Right forelimb (tissue), 1 donor: ENCODE results near the gene PAFAH2.
"Not testable (repeated sequence)": the region's sequence is repeated elsewhere in the genome, so short reads cannot be mapped to it uniquely, and the experiment has no call there.

ENCODE experiments used
- DNase-seq: peaks from one replicate; pipeline ENCODE4 v3.0.0-alpha.2; 2018

PAFAH2 gene

DNA sequence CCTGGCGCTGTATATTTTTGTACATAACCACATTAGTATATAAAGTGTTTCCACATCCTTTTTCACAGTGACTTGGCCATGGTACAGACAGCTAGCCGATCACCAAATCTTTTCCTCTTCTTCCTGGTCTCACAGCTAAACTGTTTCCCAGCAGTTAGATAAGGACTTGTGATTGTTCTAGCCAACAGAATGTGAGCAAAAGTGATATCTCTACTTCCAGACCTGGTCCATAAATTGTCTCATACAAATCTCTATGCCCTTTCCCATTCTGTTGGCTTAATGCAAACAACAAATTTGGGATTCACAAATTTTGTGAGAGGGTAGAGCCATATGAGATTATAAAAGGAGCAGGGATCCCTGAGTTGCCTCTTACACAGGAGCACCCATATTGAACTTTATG, 19.5 kb downstream of the PAFAH2 start:
- DNase-seq: no peak

DNA sequence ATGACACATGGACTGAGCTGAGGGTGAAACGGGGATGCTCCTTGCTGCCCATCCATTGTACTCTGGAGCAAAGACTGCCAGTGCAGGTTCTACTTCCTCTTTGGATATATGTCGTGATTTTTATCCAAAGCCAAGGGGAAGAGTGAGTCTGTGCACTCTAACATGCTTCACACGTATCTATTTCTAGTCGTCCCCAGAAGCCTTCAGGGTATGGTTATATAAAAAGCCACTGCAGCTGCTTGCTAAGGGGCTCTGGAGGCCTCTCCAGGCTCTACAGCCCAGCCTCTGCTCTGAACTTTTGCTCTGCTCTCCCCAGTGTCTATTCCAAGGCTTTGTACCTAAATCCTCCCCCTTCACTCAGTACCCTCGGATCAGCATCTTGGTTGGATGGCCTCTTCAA, 20.1 kb downstream of the PAFAH2 start:
- DNase-seq: no peak

DNA sequence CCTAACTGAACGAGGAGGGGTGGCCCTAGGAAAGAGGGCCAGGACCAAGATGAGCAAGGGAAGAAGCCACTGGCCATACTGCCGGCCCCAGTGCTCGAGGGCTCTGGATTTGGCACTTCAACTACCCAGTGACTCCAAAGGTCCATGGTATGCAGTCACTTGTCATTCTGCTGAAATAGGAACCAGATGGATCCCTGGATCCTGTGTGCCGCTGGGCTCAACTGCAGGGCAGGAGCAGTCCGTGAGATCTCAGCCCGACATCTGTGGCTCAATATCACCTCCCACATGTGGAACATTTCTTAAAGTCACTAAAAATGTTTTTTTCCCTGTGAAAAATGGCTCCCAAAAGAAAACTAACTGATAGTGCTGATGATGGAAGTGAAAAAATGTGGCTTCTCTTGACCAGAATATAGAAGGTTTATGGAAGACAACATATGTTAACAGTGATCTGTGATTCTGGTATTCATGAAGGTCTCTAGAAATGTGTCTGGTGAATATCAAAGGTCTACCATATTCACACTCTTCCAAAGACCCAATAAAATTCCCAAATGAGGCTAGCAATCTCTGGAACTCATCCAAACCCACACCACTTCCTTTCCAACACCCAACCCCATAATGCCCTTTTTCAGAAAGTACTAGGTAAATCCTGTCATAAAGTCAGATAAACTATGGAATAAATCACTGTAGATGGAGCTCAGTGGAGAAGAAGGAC, 24.1 kb downstream of the PAFAH2 start:
- DNase-seq: no peak

DNA sequence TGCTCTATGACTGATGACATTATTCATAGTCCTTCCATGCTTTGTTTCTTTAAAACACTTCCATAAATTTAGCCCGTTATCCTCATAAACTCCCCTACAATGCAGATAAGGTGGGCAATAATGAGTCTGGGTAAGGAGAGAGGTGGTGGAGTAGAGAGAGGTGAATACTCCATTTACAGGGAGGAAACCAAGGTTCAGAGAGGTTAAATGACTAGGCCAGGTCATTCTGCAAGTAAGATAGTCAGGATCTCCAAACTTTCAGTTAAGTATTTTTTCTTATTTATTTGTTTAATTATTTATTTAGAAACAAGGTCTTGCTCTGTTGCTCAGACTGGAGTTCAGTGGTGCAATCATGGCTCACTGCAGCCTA, 26.1 kb downstream of the PAFAH2 start:
- DNase-seq: no peak

DNA sequence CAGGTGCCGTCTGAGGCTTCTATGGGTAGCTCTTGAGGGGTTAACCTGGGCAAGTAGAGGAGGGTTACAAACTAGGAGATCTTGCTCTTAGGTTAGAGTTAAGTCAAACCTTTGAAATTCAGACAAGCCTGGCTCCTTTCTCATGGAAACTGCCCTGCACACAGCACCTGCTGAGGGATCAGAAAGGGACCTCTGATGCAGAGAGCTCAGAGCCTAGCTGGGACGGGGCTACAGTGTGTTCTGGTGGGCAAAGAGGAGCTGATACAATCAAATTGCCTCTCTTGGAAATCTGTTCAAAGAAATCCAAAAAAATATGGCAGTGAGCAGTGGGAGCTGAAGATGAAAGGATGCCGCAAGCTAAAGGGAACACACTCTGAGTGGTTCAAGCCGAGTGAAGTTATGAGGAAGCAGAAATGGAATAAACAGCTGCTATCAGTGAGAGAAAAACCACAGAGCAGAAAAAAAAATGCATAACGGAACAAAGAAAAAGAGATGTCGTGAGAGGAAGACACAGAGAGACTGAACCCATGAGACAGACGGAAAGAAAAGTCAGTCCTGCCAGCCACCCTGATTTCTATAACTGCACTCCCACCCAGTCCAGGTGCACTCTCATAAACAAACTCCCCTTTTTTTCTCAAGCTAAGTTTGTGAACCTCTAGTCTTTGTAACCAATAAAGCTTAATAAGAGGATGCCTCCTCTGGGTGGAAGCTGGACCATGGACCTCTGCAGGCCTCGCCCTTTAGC, 26.6 kb downstream of the PAFAH2 start:
- DNase-seq: no peak

DNA sequence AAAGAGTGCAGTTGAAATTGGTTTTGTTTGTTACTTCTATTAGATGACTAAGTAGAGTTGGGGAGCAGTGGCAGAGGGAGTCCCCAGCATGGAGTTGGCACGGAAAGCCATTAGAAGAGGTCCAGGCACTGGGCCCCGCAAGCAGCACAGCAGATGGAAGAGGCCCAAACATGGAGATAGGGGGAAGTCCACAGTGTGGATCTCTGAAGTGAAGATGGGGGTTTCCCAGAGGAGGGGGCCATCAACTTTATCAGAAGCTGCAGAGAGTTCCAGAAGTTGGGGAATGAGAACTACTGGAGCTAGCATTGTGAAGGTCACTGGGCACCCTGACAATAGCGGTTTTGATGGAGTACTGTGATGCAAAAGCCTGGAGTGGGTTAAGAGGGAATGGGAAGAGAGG, 30.6 kb downstream of the PAFAH2 start:
- DNase-seq: no peak

DNA sequence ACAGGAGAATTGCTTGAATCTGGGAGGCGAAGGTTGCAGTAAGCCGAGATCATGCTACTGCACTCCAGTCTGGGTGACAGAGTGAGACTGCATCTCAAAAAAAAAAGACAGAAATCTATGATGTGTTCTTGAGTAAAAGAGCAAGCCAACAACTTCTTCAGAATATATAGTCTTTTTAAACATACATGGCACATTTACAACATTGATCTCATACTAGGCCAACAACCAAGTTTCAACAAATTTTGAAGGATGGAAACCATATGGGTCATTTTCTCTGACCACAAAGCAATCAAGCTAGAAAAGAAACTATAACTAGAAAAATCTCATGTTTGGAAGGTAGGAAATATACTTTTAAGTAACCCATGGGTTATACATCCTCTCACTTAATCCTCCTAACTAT, 38.3 kb downstream of the PAFAH2 start:
- DNase-seq: no peak

DNA sequence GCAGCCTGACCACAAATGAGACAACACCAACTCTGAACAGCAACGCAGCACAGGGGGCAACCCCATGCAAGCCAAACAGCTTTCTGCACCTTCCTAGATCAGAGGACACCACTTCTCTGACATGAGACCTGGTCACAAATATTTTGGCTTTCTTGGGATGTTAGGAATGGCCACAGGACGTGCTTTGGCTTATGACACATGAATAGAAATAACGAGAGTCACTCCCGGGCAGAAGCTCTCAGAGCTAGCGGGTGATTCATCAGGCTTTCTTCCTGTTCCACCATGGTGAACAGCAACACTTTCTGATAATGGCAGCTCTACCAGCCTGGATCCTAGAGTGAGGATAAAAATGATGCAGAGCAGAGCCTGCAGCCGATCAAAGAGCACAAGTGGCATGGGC, 39.4 kb downstream of the PAFAH2 start:
- no peak for DNase-seq

DNA sequence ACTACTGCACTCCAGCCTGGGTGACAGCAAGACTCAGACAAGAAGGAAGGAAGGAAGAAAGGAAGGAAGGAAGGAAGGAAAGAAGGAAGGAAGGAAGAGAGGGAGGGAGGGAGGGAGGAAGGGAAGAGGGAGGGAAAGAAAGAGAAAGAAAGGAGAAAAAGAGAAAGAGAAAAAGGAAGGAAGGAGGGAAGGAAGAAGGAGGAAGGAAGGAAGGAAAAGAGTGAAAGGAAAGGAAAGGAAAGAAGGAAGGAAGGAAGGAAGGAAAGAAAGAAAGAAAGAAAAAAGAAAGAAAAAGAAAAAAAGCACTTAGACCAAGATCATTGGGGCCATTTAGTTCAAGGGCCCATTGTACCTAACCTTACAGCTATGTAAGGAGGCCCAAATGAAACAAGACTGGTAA, 42.3 kb downstream of the PAFAH2 start:
- no peak for DNase-seq

DNA sequence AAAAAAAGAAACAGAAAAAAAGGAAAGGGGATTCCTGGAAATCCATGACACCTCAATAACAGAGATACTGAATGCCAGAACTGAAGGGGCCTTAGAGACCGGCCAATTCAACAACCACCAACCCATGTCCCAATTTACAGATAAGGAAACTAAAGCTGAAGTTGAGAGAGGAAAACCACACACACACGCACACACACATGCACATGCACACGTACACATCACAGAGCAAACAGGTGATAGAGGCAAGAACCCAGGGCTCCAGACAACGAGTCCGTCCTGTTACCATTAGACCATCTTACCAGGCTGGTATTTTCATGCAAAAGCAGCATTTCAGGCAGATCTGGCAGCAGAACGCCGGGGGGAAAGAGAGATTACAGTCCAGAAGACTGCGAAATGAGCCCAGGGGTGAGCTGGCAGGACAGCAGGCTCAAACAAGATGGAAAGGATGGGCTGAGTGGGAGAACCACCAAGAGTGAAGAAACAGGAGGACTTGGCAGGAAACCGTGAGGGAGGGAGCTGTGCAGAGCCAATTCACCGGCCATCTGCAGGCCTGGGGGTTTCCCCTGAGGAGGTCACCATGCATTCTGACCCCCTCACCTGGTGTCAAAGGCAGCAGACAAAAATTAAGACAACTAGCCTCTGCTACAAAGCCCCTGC, 43.5 kb downstream of the PAFAH2 start:
- no peak for DNase-seq

DNA sequence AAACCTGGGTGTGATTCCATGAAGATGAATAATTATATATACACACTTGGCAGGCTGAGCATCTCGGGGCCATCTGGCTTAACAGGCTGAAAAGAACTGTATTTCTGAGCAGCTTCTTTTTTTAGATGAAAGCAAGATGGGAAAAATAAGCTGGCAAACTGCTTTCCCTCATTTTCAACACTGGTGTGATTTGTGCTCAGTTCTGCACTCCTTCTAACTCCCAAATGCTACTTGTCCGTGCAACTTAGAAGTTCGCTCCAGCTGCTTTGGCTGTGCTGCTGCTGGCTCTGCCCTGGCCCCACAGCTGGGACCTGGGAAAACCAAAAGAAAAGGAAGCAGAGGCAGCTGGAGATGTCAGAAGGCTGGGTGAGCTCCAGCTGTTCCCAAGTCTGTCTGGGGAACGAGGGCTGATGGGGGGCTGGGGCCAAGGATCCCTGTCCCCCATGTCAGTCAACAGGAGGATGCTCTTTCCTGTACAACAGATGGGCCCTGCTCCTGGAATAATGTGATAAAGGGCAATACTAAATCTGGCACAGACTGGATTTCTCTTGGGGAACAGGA, 44.9 kb downstream of the PAFAH2 start:
- DNase-seq: peak; percentile 87

DNA sequence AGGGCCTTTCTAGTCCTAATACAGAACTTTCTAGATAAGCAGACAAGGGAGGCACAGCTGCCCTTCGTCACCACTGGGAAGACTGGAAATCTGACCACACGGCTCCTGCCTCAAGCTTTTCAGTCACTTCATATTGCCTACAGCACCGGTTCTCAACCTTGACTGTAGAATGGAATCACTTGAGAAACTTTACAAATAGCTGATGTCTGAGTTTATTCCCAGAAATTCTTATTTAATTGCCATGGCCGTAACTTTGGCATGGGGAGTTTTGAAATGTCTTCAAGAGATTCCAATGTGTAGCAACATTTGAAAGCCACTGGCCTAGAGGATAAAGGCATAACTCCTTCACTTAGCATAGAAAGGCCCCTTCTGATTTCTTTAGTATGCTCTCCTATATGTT, 49.2 kb downstream of the PAFAH2 start:
- DNase-seq: no peak

DNA sequence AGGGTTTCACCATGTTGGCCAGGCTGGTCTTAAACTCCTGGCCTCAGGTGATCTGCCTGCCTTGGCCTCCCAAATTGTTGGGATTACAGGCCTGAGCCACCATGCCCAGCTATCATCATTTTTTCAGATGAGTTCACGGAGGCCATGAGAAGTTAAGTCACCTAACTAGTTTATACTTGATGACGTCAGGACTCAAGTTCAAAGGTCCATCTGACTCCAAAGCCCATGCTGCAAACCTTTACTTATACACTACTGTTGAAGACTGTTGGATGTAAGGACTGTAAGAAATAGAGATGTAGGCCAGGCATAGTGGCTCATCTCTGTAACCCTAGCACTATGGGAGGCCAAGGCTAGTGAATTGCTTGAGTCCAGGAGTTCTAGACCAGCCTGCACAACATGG, 50.8 kb downstream of the PAFAH2 start:
- DNase-seq: no peak

DNA sequence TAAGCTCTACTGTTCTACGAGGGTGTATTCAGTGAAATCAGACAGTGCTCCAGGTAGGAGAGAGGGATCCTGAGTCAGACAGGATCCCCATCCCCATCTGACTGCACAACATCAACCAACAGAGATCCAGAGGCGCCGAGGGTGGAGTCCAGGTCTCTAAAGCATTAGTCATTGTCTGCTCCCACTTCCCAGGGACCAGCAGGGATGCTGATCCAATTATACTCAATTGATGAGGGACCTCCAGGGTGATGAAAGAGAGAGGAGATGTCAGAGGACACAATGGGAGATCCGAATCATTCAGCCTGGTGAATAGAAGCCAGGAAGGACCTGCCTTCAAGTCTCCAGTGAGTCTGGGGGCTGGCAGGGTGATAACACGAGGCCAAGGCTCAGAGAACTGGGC, 52.1 kb downstream of the PAFAH2 start:
- DNase-seq: no peak

DNA sequence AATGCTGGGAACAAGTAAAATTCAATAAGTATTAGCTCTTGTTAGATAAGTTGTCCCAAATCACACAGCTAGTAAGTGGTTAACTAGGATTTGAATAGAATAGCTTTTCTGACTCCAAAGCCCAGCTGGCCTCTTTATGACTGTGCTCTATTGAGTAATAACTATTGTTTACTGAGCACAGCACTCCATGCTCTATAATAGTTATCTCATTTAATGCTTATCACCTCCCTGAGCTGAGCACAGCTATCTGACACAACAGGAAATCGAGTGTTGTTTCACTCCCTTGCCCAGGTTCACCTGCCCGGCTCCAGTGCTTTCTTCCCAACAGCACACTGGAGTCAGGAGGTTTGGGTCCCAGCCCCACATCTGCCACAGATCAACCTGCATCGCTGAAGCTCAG, 52.9 kb downstream of the PAFAH2 start:
- no peak for DNase-seq

DNA sequence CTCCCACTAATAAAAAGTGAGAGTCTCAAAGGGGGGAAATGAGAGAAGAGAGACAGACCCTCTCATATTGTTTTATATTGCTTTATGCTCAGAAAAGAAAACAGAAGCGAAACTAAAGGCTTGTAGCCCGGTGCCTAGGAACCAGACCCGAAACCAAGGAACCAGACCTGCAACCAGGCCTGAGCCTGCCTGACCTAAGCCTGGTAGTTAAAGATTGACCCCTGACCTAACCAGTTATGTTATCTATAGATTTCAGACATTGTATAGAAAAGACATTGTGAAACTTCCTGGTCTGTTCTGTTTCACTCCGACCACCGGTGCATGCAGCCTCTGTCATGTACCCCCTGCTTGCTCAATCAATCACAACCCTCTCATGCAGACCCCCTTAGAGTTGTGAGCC, 54.4 kb downstream of the PAFAH2 start:
- not testable (repeated sequence) for DNase-seq

DNA sequence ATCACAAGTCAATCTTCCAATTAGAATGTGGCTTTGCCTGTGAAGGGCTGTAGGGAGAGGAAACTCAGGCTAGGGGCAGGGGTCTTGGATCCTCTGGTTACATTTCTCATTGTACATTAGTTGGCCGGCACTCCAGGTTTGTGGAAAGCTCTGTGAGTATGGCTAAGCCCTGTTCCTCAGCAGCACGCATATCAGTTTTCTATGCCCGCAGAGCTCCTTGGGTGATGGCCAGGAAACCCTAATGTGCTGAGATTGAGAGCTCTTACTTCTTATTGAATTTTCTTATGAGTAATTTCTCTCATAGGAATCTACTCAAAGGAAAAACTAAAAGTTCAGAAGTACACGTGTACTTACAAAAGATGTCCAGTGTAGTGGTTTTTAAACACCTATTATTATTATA, 60.9 kb downstream of the PAFAH2 start:
- DNase-seq: no peak

DNA sequence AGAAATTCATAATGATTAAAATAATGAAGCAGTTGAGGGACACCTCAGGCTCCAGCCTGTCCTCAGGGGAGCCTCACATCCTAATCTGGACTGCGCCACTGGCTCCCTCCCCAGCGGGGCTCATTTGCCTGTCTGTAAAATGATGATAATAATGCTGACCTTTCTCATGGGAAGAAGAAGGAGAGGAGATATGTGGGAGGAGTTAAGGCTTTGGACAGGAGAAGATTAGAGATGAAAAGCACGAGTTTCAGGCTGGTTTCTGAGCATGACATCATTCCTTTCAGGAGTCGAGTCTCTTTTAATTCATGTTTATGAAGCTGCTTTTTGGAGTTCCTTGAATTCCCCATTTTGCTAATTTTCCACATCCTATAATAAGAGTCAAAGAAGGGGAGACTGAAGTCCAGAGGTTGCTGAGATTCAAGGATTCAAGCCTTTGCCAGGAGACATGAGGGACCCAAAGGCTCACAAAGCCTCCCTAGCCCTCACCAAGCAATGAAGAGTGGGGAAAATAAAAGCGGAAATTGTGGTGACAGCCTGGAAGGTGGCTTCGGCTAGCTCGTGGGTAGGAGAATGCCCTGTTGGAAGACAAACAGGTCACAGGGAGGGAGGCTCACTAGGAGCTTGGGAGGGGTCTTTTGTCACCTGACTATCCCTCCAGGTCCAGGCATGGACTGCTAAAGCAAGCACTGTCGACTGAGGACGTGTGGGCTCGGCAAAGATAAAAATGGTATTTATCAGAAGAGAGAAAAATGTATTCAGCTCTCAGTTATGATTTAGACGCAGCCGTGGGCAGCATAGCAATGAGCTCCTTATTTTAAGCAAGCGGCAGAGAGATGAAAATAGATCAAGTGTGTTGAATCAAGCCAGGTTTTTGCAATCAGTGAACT, 64.1 kb downstream of the PAFAH2 start:
- DNase-seq: no peak

DNA sequence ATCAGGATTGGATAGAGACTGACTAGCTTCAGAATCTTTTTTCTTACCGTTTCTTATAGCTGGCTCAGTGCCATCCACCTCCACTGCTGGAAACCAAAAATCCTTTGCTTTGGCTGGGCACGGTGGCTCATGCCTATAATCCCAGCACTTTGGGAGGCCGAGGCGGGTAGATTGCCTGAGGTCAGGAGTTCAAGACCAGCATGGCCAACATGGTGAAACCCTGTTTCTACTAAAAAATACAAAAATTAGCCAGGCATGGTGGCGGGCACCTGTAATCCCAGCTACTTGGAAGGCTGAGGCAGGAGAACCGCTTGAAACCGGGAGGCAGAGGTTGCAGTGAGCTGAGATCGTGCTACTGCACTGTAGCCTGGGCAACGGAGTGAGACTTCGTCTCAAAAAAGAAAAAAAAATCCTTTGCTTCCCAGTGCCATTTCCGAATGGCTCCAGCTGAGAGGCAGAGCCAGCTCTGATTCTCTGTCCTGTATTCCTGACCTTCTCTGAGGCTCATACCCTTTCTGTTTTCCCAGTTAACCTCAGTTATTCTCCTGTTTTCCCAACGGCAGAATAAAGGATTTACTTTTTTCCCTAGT, 65.0 kb downstream of the PAFAH2 start:
- not testable (repeated sequence) for DNase-seq

DNA sequence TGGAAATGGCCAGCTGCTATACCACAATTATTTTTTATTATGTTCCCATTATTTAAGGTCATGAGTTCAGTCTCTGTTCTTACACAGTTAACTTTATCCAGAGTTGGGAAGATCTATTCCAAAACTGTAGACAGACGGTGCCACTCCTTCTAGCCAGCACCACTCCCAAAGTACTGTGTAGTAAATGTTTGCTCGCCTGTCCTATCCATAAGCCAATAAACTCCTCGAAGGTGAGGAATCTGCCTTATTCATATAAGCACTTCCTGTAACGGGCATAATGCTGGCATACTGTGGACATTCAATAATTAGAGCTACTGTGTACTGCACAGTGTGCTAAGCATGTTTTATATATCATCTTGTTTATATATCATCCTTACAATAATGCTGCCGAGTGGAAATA, 65.5 kb downstream of the PAFAH2 start:
- no peak for DNase-seq

DNA sequence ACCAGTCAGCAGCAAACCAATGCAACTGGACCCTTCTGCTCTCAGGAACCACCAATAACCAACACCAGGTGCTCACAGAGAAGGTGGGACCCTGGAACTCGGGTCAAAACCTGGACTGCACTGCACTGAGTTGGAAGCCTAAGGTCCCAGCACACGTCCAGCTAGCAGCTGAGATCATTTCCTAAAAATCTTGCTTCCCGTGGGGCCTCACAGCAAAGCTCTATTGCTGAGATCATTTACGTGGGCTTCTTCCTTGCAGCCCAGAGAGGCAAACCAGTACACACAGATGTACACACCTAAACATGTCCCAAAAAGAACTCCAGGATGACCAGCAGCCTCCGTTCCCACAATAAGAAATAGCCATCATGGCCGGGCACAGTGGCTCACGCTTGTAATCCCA, 68.8 kb downstream of the PAFAH2 start:
- no peak for DNase-seq

DNA sequence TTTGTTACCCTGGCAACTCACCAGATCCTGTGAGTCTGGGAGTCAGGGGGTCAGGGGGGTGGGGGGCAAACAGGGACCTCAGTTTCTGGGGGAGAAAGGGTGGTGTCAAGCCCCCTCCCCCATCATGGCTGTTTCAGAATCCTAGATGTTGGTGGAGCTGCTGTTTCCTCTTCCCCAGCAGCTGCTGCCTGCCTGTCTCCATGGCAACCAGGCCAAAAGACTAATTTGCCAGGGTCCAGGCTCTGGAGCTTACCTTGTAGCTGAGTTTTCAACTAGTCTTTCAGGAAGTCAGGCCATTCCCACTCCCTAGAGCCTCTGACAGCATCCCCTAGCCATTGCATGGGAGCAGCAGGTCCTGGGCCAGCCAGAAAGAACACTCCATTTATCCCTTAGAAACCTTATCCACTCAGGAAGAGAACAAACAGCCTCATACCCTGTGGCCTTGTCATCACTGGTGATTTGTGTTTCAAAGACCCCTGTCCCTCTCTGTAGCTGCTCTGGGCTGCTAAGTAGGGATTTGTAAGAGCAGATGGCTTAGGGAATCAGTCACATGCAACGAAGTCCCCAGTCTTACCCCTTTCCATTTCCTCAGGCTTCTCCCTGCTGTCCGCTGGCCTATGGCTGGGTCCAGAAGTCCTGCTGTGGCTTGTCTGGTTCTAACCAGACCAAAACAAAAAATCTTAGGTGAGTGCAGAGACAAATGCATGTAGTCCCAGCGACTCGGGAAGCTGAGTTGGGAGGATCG, 70.2 kb downstream of the PAFAH2 start:
- peak; percentile 57 for DNase-seq
